Mammary microvascular endothelial cell (primary cell): ENCODE results near the gene BEX5. TPM values are rescaled to one million over a fixed set of nuclear protein-coding genes. Genes with fewer than 3 reads are reported as not detected.

Source experiments
- total RNA-seq: library from RNA; depleted of rRNA; stranded (reverse); fragments of >200 nt; gene quantifications from 2 replicates; pipeline ENCODE4 v1.2.3, GENCODE V29; 2015

Gene BEX5
- total RNA-seq = 0.30 and 3.5 TPM in 2 replicates

DNA sequence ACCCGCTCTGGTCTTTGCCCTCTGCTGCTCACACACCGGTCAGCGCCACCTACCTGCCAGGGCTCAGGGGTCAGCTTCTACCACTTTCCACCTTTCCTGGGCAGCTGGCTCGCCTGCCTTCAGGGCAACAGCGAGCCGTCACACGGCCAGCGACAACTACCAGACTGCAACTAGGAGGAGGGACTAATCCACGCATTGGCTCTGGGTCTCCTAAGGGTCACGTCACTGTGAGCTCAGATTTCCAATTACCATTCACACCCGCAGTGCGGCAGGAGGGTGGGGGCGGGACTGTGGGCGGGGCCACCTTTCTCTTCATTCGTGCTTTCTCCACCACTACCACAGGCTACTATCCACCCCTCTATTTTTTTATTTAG, at the start of gene BEX5:
TSS of gene BEX5 (minus strand) at position 172 of the 374 bp plus-strand sequence. CDS start 1,712 bp downstream, outside the sequence.

DNA sequence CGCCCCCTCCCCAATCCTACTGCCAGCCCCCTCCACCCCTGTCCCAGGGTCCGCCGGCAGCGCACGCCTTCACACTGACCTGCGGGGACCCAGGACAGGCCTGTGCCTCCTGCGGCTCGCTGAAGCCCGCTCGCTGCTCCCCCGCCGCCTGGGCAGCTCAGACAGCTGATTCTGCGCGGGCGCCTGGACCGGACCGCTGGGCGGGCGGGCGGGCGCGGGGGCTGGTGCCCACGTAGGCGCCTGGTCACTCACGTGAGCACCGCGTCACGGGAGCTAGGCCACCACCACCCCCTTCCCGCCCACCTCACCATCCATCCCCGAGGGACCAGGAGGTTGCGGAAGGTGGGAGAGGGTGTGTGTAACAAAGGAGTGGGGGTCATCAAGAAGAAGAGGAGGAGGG, 13.5 kb downstream of the BEX5 start, which contains the start of gene TCEAL6:
TSS of gene TCEAL6 (minus strand) at position 208 of the 400 bp plus-strand sequence.

DNA sequence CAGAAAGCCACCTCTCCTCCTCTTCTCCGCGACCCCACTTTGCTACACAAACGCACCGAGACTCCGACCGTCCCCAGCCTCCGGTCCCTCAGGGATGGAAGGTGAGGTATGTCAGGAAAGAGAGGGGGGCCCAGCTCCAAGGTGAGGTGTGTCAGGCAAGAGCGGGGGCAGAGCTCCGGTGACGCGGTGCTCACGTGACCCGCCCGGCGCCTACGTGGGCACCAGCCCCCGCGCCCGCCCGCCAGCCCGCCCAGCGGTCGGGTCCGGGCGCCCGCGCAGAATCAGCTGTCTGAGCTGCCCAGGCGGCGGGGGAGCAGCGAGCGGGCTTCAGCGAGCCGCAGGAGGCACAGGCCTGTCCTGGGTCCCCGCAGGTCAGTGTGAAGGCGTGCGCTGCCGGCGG, 30.3 kb downstream of the BEX5 start, which contains the start of gene TCEAL2:
TSS of gene TCEAL2 (plus strand) at position 244 of the 400 bp plus-strand sequence. CDS start 1,152 bp downstream, outside the sequence.

Other genes starting within 250 kb of the BEX5 start
- gene ZMAT1, start 223.9 kb downstream of the BEX5 start, total RNA-seq = 0.25 and 0.60 TPM in 2 replicates
- gene TCEAL2, start 30.3 kb downstream of the BEX5 start, total RNA-seq = not detected in 2 replicates
- not detected in 2 replicates for gene TCEAL6, start 13.5 kb downstream of the BEX5 start, total RNA-seq
- gene TCP11X1, start 59.3 kb upstream of the BEX5 start, total RNA-seq = not detected in 2 replicates
- gene NXF2, start 91.2 kb upstream of the BEX5 start, total RNA-seq = not detected in 2 replicates